ENCODE measurements around the gene ZFAND3.
A peak's percentile ranks its signal among the peaks of the same experiment; 100 is the strongest.
"Not testable (repeated sequence)": the region's sequence is repeated elsewhere in the genome, so short reads cannot be mapped to it uniquely, and the experiment has no call there.

Gene ZFAND3

DNA sequence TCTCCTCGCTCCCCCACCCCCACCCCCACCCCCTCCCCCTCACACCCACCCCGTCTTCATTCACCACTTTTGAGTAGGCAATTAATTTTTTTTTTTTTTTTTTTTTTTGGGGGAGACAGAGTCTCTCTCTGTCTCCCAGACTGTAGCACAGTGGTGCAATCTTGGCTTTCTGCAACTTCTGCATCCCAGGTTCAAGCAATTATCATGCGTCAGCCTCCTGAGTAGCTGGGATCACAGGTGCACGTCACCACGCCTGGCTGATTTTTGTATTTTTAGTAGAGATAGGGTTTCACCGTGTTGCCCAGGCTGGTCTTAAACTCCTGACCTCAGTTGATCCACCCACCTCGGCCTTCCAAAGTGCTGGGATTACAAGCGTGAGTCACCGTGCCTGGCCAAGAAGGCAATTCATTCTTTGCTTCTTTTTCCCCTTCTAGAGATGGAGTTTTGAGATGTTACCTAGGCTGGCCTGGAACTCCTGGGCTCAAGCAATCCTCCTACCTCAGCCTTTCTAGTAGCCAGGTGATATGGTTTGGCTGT lies 230.4 kb downstream of the ZFAND3 start:
- DNase-seq (ENCODE audit: low spot score) = not testable (repeated sequence)

DNA sequence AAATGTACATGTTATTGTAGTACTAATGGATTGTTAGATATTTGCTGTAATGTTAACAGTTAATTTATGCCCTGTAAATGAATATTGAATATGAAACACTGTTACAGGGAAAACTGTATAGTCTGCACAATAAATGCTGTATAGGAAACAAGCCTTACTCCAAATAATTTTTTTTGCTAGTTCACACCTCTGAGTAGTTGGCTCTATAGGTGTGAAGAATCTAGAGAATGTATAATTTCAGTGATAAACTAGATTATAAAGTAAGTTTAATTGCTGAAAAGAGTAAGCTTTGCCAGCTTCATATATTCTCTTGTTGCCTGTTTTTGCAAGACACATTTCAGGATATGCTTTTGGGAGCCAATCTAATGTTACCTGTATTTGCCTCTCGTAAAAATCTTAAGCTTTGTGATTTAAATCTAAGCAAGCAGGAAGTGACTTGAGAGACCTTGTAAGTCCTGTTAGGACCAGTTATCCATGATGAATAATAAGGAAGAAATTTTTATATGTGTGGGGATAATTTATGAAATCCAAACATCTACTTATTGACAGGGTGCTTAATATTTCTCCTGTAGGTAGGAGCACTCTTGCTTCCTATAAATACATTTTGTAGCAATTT lies 232.4 kb downstream of the ZFAND3 start:
- no peak for DNase-seq (ENCODE audit: low spot score)

DNA sequence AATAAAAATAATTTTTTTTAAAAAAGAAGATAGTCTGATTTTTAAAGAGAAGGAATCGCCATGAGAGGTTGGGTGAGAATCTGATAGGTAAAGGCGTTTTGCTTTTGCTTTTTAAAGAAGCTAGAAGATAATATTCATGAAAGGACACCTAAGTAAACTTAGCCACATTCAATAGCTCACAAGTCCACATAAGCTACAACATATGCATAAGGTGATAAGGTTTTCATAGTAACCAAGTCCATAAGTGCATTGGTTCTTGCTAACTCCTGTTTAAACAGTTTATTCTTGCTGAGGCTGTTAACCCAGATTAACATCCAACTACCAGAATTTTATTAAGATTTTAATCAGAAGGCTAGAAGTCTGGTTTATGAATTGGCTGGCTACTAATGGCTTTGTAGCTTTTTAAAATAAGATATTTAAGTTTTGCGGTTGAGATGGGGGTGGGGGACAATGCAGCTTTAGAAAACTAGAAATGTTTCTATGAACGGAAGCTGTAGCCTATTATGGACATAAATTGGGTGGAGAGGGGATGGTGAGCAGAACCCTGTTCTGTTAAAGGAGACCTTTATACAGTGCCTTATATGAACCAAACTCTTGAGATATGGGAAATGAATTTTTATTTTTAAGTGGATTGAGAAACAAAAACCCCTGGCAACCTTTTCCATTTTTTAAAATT lies 235.1 kb downstream of the ZFAND3 start:
- no peak for DNase-seq (ENCODE audit: low spot score)

DNA sequence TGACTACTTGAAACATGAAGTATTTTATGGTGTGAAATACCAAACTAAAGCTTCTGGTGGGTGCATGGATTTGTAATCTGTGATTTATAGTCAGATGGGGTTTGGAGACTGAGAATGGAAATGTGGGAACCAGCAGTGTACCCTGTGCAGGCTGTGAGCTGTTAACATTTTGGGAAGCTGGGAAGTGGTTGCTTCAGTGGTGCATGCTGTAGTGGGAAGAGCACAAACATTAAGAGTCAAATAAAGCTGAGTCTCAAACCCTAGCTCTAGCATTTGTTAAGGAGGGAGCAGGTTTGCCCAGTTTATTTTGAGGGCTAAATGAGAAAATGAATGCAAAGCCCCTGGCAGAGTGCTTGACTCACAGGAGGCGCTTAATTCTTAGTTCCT lies 235.7 kb downstream of the ZFAND3 start:
- no peak for DNase-seq (ENCODE audit: low spot score)

DNA sequence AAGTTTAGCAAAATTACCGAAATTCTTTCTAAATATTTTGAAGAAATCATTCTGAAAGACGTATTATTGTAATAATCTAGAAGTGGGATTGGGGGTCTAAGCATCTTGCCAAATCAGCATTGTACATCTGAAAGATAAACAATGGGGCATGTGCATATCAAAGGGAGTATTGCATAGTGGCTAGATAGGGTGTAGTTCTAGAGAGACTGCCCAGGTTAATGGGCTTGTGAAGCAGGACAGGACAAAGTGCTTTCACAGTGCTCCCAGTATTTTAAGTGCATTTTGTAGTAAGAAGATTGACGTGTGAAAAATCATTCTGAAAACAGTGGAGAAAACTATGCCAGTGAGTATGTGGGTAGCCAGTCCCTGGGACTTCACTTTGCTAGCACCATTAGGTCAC lies 236.8 kb downstream of the ZFAND3 start:
- no peak for DNase-seq (ENCODE audit: low spot score)

DNA sequence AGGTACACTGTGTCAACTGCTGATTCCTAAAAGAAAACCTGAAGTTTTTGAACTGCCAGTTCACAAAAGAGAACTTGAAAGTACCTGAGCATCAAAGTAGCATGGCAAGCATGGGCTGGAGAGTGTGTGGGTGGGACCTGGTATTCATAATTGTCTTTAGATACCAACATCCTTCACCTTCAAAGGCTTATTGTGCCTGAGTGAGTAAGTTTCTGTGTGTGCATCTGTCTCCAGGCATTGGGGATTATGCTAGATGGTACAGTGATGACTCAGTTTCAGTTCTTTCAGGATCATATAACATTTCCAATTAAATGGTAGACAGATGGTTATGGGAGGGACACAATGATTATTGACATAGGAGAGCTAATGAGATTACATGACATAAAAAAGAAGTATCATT lies 238.5 kb downstream of the ZFAND3 start:
- peak; percentile 8 for DNase-seq (ENCODE audit: low spot score)

DNA sequence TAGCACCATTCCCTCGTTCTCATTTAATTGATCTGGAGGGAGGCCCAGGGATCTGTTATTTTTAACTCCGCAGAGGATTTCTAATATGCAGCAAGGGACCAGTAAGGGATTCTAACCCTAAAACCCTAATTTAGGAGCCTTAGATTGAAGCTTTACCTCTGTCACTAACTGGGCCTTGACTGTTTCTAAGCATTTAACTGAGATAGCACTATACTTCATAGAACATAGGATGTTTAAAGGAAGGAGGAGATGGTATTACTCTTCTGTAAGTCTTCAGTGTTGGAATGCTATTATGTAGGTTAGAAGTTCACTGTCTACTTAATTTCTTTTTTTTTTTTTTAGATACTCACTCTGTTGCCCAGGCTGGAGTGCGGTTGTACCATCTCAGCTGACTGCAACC lies 242.5 kb downstream of the ZFAND3 start:
- DNase-seq (ENCODE audit: low spot score) = no peak

DNA sequence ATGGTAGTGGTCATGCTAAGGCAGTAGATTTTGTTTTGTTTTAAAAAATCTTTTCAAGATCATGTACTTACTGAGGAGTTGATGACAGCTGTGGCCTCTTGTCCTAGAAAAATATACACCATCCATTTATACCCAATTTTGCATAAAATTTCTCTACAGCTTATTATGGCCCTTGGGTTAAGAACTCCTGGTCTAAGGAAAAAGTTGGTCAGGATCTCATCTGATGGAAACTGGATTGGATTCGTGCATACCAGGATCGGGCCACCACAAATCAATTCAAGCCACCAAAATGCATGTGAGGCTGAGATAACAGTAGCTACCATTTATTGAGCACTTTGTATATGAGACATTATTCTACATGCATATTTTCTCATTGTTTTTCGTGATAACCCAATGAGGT lies 244.4 kb downstream of the ZFAND3 start:
- no peak for DNase-seq (ENCODE audit: low spot score)

DNA sequence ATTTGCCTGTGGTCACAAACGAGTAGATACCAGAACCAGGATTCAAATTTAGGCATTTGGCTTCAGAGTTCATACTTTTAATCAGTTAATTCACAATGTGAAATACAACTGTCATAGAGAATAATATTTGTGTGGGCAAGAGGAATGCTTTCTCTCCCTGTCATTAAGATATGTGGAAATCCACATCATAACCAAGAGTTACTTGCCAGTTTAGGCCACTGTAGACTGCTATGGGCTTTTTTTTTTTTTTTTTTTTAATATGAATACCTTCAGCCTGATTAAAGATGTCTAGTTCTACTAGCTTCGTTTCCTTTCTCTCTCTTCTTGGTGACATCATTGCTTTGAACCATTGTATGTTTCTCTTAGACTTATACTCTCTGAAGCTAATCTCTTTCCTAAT lies 244.9 kb downstream of the ZFAND3 start:
- DNase-seq (ENCODE audit: low spot score) = no peak

DNA sequence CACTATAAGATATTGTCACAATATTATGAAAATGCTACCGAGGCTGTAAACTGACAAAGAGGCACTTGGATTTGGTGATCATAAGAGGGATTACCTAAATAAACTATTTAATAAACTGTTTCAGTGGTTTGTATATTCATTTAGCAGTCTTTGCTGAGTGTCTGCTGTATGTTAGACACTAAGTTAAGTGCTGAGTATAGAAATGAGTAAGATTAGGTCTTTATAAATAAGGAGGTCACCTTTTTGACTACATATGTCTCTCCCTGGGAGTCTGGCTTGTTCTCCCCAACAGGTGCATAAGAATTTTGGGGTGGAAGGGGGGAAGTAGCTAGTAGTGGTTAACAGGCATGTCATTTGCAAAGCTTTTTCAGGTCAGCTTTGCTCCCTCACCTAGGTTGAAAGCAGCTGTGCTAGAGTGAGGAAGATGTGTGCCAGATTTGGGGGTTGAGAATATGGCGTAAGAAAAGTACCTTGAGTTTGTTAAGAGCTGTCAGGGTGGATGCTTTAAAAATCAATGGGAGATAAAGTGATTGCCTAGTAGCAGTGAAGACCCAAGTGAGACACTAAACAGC lies 246.3 kb downstream of the ZFAND3 start:
- no peak for DNase-seq (ENCODE audit: low spot score)

DNA sequence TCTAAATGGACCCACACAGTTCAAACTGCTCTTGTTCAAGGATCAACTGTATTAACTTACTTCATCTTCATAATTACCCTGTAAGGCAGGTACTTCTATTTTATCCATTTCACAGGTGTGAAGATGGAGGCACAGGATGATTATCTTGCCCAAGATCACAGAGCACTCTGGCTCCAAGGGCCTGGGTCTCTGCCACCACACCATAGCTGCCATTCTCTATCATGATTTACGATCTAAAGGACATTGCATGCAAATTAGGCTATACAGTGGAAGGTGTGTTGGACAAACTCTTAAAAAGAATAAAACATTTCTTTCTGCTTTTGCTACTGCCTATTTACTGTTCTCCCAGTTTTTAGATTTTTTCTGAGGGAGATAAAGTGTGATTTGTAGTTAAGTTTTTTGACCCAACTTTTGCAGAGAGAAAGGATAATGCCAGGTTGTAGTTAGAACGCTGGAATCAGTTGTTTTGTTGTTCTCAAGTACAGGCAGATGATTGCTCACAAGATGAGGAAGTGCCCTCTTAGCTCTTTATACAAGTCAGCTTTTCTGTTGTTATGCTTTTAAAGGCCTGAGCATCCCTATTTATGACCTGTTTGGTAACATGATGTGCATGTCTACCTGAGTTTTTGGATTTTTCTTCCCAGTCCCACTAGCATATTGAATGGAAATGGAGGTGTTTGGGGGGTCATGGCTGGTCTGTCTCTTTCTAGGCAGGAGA lies 247.9 kb downstream of the ZFAND3 start:
- DNase-seq (ENCODE audit: low spot score) = no peak

DNA sequence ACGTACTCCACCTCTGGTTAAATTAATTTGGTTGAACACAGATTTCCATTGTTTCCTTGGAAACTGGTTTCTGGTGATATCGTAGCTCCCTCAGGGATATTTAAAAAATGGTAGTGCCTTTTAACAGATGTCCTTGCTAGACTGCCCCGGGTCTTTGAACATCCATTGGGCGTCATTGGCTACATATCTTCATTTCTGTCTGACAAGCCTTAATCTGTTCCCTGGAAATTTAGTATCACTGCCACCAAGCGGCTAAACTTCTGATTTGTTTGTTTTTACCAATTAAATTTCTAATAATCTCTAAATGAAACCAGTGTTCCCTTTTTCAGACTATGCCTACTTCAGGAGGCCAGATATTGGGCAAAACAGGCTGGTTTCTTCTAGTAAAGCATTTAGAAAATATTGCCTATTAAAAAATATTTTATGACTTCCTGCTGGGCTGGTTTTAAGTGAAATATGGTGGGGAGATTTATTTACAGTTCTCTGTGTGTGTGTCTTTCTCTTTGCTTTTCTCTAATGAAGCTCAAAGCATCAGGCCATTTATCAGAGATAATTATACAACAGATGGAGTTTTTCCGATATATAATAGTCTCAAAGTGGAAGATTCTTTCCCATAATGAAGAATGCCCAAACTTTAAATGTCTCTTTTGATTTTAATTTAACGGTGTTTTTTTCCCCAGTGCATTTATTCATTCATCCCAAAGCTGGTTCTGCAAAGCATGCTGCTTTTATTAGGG lies 249.5 kb downstream of the ZFAND3 start:
- no peak for DNase-seq (ENCODE audit: low spot score)

DNA sequence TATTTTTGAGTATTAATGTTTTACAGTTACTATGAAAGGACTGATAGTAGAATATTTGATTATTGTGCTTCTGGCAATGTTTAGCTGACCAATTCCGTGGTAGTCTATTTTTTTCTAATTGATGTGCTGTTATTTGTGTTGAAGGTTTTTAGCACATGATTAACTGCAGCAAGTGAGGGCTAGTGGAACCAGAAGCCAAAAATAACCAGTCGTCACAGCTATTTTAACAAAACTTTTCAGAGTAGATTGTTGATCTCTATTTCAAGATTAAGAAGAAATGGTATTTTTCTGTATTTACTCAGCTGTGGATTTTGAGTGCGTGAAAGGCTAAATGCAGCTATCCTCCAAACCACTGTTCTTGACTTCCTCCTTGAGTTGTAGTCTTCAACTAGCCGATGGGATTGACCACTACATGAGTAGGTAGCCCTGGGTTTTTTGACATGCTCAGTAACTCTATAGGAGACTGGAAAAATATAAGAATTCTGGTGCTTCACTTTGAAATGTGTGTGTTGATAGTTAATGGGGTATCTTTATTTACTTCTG lies 258.0 kb downstream of the ZFAND3 start:
- DNase-seq (ENCODE audit: low spot score) = no peak

DNA sequence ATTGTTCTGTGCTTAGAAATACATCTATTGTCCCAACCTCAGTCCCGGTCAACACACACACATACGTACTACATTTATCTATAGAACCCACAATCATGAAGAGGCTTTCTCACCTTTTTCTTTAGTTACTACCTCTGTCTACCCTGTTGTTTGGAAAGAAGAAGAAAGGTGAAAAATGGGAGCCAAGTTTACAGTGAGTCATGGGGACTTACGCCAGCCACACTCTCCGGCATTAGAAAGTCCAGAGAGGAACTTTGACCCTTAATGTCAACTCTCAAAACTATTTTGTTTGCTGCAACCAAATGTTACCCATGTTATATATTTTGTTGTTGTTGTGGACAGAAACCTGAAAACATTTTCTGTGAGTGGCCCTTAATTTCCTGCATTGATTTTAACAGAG lies 259.1 kb downstream of the ZFAND3 start:
- no peak for DNase-seq (ENCODE audit: low spot score)

DNA sequence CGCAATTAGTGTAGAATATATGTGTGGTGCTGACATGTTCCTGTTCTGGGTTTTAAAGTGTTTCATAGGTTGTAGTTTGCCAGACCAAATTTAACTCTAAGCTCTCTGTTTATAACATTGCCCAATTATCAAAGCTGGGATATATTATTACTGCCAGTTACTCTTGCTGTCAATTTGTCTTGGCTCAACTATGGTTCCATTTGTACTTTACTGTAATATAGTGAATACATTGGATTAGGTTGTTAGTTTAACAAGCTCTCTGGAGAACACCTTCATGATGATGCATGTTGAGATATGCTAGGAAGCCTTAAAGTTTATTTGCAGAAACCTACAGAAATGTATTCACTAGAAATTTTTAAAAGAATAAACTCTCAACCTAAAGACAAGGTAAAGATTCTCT lies 259.6 kb downstream of the ZFAND3 start:
- no peak for DNase-seq (ENCODE audit: low spot score)

DNA sequence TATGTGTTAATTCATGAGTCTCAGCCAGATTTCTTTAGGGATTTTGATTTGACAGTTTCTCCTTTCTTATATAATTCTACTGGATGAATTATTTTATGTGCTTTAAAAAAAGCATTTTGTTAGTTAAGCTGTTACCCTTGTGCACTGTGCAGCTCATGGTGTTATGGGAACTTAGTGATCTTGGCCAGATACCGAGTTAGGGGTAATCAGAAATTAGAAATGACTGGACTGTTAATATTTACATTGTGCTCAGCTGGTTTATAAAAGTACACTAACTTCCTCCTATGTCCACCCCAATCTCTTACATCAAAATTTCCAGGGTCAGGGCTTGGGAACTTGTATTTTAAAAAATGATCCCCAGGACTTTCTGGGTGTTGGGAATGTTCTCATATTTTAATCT lies 260.0 kb downstream of the ZFAND3 start:
- no peak for DNase-seq (ENCODE audit: low spot score)

DNA sequence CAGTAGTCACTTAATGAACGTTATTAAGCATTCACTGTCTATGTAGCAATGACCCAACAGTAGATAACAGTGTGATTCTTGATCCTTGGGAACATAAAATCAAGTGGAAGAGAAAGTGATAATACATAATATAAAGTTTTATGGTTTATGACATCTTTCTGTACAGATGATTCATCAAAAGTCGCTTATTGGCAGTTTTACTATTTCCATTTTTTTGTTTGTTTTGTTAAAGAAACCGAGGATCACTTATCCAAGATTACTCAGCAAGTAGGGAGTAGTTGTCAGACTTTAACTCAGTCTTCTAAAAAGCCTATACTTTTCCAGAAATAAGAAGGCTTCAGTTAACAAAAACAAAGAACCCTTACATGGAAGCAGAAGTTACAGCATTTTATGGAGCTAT lies 260.8 kb downstream of the ZFAND3 start:
- DNase-seq (ENCODE audit: low spot score) = peak; percentile 6

DNA sequence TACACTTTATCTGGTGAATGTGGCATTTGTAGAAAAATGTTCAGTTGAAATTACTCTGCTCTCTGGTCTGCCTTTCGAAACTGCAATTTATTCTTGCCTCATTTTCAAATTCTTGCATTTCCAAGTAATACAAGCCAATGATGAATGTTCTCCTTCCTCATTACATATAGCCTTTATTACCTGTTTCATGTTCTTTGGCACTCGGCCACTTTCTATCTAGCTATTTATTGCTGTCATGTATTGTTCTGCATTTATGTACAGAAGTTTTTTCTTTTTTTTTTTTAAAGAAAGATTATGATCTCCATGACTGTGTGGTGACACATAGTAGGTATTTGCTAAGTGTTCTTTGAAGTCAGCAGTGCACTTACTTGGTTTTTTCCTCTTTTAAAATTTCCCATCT lies 261.4 kb downstream of the ZFAND3 start:
- DNase-seq (ENCODE audit: low spot score) = no peak

DNA sequence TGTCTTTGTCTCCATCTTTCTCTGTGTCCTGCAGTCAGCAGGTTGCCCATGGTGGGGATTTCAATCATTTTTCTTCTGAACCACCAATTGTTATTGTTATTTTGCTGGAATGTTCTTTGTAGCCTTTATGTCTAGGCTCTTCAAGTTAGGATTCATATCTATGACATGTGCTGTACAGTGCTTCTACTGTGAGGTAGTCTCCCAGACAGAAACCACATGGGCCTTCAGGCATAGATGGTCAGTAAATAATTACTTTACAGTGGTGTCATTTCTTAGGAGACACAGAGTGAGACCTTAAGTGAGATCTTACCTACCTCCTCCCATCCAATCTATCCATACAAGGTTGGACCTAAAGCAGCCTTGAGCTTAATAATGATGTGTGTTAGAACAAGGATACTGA lies 265.5 kb downstream of the ZFAND3 start:
- DNase-seq (ENCODE audit: low spot score) = no peak

DNA sequence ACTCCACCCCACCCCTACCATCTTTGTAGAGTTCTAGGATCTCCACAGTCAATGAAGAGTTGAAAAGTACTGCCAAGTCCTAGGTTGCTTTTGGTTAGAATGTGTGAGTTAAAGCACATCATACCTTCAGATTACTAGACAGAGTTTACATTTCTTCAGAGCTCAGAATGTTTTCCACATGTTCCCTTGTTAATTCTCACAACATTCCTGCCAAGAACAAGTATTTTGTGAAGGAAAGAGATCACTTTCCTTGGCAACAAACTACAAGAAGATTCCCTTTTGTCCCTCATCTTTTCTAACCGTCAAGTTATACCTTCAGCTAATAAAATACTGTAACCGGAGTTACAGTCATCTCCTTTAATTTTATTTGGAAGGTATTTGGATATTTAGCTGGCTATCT lies 266.8 kb downstream of the ZFAND3 start:
- DNase-seq (ENCODE audit: low spot score) = no peak

DNA sequence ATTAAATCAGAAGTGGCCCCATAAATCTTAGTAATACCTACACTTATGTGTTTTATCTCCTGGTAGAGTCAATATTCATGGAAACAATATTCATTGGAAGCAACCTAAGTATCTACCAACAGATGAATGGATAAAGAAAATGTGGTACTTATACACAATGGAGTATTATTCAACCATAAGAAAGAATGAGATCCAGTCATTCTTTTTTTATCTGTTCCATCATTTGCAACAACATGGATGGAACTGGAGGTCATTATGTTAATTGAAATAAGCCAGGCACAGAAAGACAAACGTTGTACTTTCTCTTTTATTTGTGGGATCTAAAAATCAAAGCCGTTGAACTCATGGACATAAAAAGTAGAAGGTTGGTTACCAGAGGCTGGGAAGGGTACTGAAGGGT lies 268.5 kb downstream of the ZFAND3 start:
- DNase-seq (ENCODE audit: low spot score) = no peak

DNA sequence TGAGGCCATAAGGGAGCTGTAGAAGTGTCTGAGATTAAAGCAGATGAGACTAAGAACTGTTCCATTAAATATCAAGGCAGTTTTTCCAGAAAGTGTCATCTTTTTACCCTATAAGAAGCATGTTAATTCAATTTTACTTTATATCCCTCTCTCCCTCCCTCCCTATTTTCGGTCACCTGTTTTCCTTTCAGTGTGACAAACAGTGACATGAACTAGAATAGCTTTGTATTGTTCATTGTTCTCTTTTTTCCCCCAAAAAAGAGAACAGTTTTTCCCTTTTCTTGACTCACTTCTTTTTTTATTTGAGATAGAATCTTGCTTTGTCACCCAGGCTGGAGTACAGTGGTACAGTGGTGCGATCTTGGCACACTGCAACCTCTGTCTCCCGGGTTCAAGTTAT lies 269.3 kb downstream of the ZFAND3 start:
- DNase-seq (ENCODE audit: low spot score) = no peak

Data from hepatic stellate cell (primary cell).